ENCODE measurements around the gene TPBGL. TPM values are rescaled to one million over a fixed set of nuclear protein-coding genes. Genes with fewer than 3 reads are reported as not detected.
"Not testable (repeated sequence)": the region's sequence is repeated elsewhere in the genome, so short reads cannot be mapped to it uniquely, and the experiment has no call there.

The TPBGL gene
- total RNA-seq, 4 donors from 2014 or later: 0.40 to 3.7 TPM; not detected in 2

- H3K9me3 ChIP-seq: no peaks in the 10 kb centered on the region
- TF ChIP-seq EP300 (IDR thresholded peaks at IDR 0.05; ENCODE audit: low read depth) (no peak), POLR2AphosphoS5 (IDR thresholded peaks at IDR 0.05) (no peak), CTCF (IDR thresholded peaks at IDR 0.05) (no peak), POLR2A (IDR thresholded peaks at IDR 0.05) (no peak)
- no peaks in the 10 kb centered on the region for H3K4me1 ChIP-seq
- WGBS, 2 donors (ENCODE audit: low coverage in 1 of 2): 90% methylated on average over 14 of the region's 15 CpGs; no CpG with 5 or more reads in 1 of the 2 donors
- DNase-seq: no peak
- intact Hi-C loops (cut with DNase I; ENCODE audit: low total_unique reads): no loop called here
- H3K27me3 ChIP-seq: no peaks in the 10 kb centered on the region
- in situ Hi-C loops (cut with MboI; ENCODE audit: low pct_ligation_motif_present in 1 of 4, low pct_unique_long_range_greater_than_20kb in 1 of 4, low sequenced_read_pairs in 3 of 4): loop anchor here in 1 of 4 donors (10.0 kb wide), 1 partner anchor 111 kb away; no protein-coding TSS in a partner anchor
- no peak overlapping the region for H3K27ac ChIP-seq
- H3K36me3 ChIP-seq: peaks cover 0 to 48% (median 13%) of the 10 kb centered on the region in 4 donors
- no peak overlapping the region for H3K4me3 ChIP-seq
Measured at GRCh38 chr11:75273411-75274391, 33.1 kb downstream of the TPBGL start.

DNA sequence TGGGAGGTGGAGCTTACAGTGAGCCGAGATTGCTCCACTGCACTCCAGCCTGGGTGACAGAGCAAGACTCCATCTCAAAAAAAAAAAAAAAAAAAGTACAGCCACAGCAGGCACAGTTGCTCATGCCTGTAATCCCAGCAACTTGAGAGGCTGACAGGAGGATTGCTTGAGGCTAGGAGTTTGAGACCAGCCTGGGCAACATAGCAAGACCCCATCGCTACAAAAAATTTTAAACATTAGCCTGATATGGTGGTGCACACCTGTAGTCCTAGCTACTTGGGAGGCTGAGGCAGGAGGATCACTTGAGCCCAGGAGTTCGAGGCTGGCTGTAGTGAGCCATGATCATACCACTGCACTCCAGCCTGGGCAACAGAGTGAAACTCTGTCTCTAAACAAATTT is 34.1 kb downstream of the TPBGL start:
- peaks cover 0 to 50% (median 13%) of the 10 kb centered on the region in 4 donors for H3K36me3 ChIP-seq
- peak overlapping the region in 2 of 4 donors; percentile 11 to 49 for H3K27ac ChIP-seq
- H3K9me3 ChIP-seq; H3K27me3 ChIP-seq; DNase-seq; intact Hi-C loops (cut with DNase I; ENCODE audit: low total_unique reads); H3K4me1 ChIP-seq; H3K4me3 ChIP-seq: not testable (repeated sequence)
- in situ Hi-C loops (cut with MboI; ENCODE audit: low pct_ligation_motif_present in 1 of 4, low pct_unique_long_range_greater_than_20kb in 1 of 4, low sequenced_read_pairs in 3 of 4): loop anchor here (5.0 to 25.0 kb wide), 4 partner anchors 108 to 263 kb away; partner anchors contain the start of gene GDPD5 (in 3 of the 4)
- 78 to 87% methylated on average over 3 of the region's 3 CpGs for WGBS, 2 donors (ENCODE audit: low coverage in 1 of 2)

GRCh38 chr11:75275581-75275980 is 35.0 kb downstream of the TPBGL start:
- DNase-seq: peak; percentile 65

GRCh38 chr11:75276186-75276585 is 35.6 kb downstream of the TPBGL start:
- Histone ChIP-seq H3K27me3 (no peaks in the 10 kb centered on the region), H3K4me3 (no peak overlapping the region), H3K9me3 (no peaks in the 10 kb centered on the region), H3K36me3 (peaks cover 0 to 50% (median 13%) of the 10 kb centered on the region in 4 donors), H3K27ac (peak overlapping the region in 3 of 4 donors; percentile 7 to 45 (median 11)), H3K4me1 (peaks cover 0 to 9% (median 3%) of the 10 kb centered on the region in 4 donors)
- TF ChIP-seq EP300 (IDR thresholded peaks at IDR 0.05; ENCODE audit: low read depth): no peak
- no peak for TF ChIP-seq POLR2AphosphoS5 (IDR thresholded peaks at IDR 0.05)
- no peak for TF ChIP-seq CTCF (IDR thresholded peaks at IDR 0.05)
- TF ChIP-seq POLR2A (IDR thresholded peaks at IDR 0.05): no peak
- 73 to 78% methylated on average over 2 of the region's 2 CpGs for WGBS, 2 donors (ENCODE audit: low coverage in 1 of 2)
- DNase-seq: no peak
- intact Hi-C loops (cut with DNase I; ENCODE audit: low total_unique reads): no loop called here
- in situ Hi-C loops (cut with MboI; ENCODE audit: low pct_ligation_motif_present in 1 of 4, low pct_unique_long_range_greater_than_20kb in 1 of 4, low sequenced_read_pairs in 3 of 4): loop anchor here (5.0 to 25.0 kb wide), 4 partner anchors 106 to 261 kb away; partner anchors contain the start of gene GDPD5 (in 3 of the 4)

More at GRCh38 chr11:75275581-75275980, 35.0 kb downstream of the TPBGL start:
- in situ Hi-C loops (cut with MboI; ENCODE audit: low pct_ligation_motif_present in 1 of 4, low pct_unique_long_range_greater_than_20kb in 1 of 4, low sequenced_read_pairs in 3 of 4) (loop anchor here (5.0 to 25.0 kb wide), 4 partner anchors 107 to 262 kb away; partner anchors contain the start of gene GDPD5 (in 3 of the 4)), intact Hi-C loops (cut with DNase I; ENCODE audit: low total_unique reads) (no loop called here)
- peak overlapping the region in 3 of 4 donors; percentile 11 to 50 (median 49) for H3K27ac ChIP-seq
- H3K36me3 ChIP-seq: peaks cover 0 to 50% (median 13%) of the 10 kb centered on the region in 4 donors
- no peak overlapping the region for H3K4me3 ChIP-seq
- TF ChIP-seq CTCF (IDR thresholded peaks at IDR 0.05) (no peak), EP300 (IDR thresholded peaks at IDR 0.05; ENCODE audit: low read depth) (no peak), POLR2AphosphoS5 (IDR thresholded peaks at IDR 0.05) (peak in 1 of 3 donors; percentile 57), POLR2A (IDR thresholded peaks at IDR 0.05) (peak; percentile 31)
- H3K9me3 ChIP-seq: no peaks in the 10 kb centered on the region
- WGBS, 2 donors (ENCODE audit: low coverage in 1 of 2): 55 to 67% methylated on average over 4 to 6 of the region's 6 CpGs
- H3K27me3 ChIP-seq: no peaks in the 10 kb centered on the region
- peaks cover 0 to 4% (median 0%) of the 10 kb centered on the region in 4 donors for H3K4me1 ChIP-seq
